Neural progenitor cell (in vitro differentiated cells): ENCODE results near the gene ACTRT2. TPM values are rescaled to one million over a fixed set of nuclear protein-coding genes. Genes with fewer than 3 reads are reported as not detected.

Experiments
- DNase-seq: peaks from one replicate; pipeline ENCODE4 v3.0.0-alpha.2; 2016; ENCODE audit warnings: low spot score
- H2AFZ ChIP-seq: fragments of 200-600 bp; sonication (generic); replicated peaks from 2 replicates; pipeline ENCODE4 v1.6.1; 2016; ENCODE audit warnings: antibody characterized with exemption
- H3F3A ChIP-seq: fragments of 200-600 bp; sonication (generic); 2 replicates; pipeline ENCODE4 v1.6.1; 2016; ENCODE audit warnings: antibody characterized with exemption, low read depth
- H3K27ac ChIP-seq: fragments of 200-600 bp; sonication (generic); 2 replicates; pipeline ENCODE4 v1.5.1; 2016; ENCODE audit warnings: mild to moderate bottlenecking
- H3K27me3 ChIP-seq: fragments of 200-600 bp; sonication (generic); 2 replicates; pipeline ENCODE4 v1.6.1; 2016; ENCODE audit warnings: mild to moderate bottlenecking, moderate library complexity
- H3K36me3 ChIP-seq: fragments of 200-600 bp; sonication (generic); 2 replicates; pipeline ENCODE4 v1.5.1; 2016
- H3K4me1 ChIP-seq: fragments of 200-600 bp; sonication (generic); 2 replicates; pipeline ENCODE4 v1.6.1; 2016; ENCODE audit warnings: mixed run types
- H3K4me2 ChIP-seq: fragments of 200-600 bp; sonication (generic); 2 replicates; pipeline ENCODE4 v1.6.1; 2016
- H3K4me3 ChIP-seq: fragments of 200-600 bp; sonication (generic); 2 replicates; pipeline ENCODE4 v1.5.1; 2016
- H3K79me2 ChIP-seq: fragments of 200-600 bp; sonication (generic); 2 replicates; pipeline ENCODE4 v1.6.1; 2016; ENCODE audit warnings: low read depth
- H3K9ac ChIP-seq: fragments of 200-600 bp; sonication (generic); 2 replicates; pipeline ENCODE4 v1.6.1; 2016
- H3K9me3 ChIP-seq: fragments of 200-600 bp; sonication (generic); 2 replicates; pipeline ENCODE4 v1.5.1; 2016; ENCODE audit warnings: low read depth
- H4K20me1 ChIP-seq: fragments of 200-600 bp; sonication (generic); 2 replicates; pipeline ENCODE4 v1.6.1; 2016; ENCODE audit warnings: low read depth
- H3K27ac Mint-ChIP-seq: 3 replicates; pipeline ENCODE4 v1.8.0; 2021; ENCODE audit warnings: mixed read lengths
- H3K27me3 Mint-ChIP-seq: 2 replicates; pipeline ENCODE4 v1.8.0; 2022; ENCODE audit warnings: low read depth, mild to moderate bottlenecking, inconsistent platforms, moderate library complexity, mixed read lengths; ENCODE audit not compliant: insufficient read depth
- H3K36me3 Mint-ChIP-seq: 3 replicates; pipeline ENCODE4 v1.8.0; 2021; ENCODE audit warnings: mixed read lengths
- H3K4me1 Mint-ChIP-seq: 3 replicates; pipeline ENCODE4 v1.8.0; 2021; ENCODE audit warnings: mixed read lengths
- H3K4me3 Mint-ChIP-seq: 3 replicates; pipeline ENCODE4 v1.8.0; 2021; ENCODE audit warnings: mild to moderate bottlenecking, moderate library complexity, mixed read lengths
- H3K9me3 Mint-ChIP-seq: 3 replicates; pipeline ENCODE4 v1.8.0; 2020; ENCODE audit warnings: mixed read lengths
- CTCF ChIP-seq: fragments of 200-600 bp; sonication (generic); IDR thresholded peaks from 2 replicates; pipeline ENCODE4 v1.5.1; 2017; ENCODE audit warnings: antibody characterized with exemption, mild to moderate bottlenecking
- EZH2 ChIP-seq: fragments of 200-600 bp; sonication (generic); IDR thresholded peaks from 2 replicates; pipeline ENCODE4 v1.6.1; 2017; ENCODE audit warnings: antibody characterized with exemption, mild to moderate bottlenecking, moderate library complexity
- EZH2phosphoT487 ChIP-seq: fragments of 200-600 bp; sonication (generic); IDR thresholded peaks from 2 replicates; pipeline ENCODE4 v1.6.1; 2017; ENCODE audit warnings: antibody characterized with exemption
- total RNA-seq: library from RNA; depleted of rRNA; stranded (reverse); fragments of >200 nt; gene quantifications from 2 replicates; pipeline ENCODE4 v1.2.3, GENCODE V29; 2015; ENCODE audit warnings: low replicate concordance

The ACTRT2 gene
- total RNA-seq, 1 donor from 2014 or later: not detected

GRCh38 chr1:3033040-3033789, 11.9 kb downstream of the ACTRT2 start:
- no peak overlapping the region for H2AFZ ChIP-seq

GRCh38 chr1:3033790-3034090, 12.5 kb downstream of the ACTRT2 start:
- Mint-ChIP-seq H3K36me3 (no peaks in the 10 kb centered on the region), H3K4me1 (peaks cover 16% of the 10 kb centered on the region), H3K27ac (no peak overlapping the region), H3K27me3 (peaks cover 2% of the 10 kb centered on the region), H3K9me3 (no peaks in the 10 kb centered on the region), H3K4me3 (no peak overlapping the region)
- no peaks in the 10 kb centered on the region for H4K20me1 ChIP-seq
- no peak overlapping the region for H3K4me3 ChIP-seq
- no peak for TF ChIP-seq EZH2phosphoT487
- TF ChIP-seq EZH2: no peak
- TF ChIP-seq CTCF: no peak
- no peaks in the 10 kb centered on the region for H3F3A ChIP-seq
- no peak overlapping the region for H3K9ac ChIP-seq
- H3K4me1 ChIP-seq: no peaks in the 10 kb centered on the region
- no peaks in the 10 kb centered on the region for H3K27me3 ChIP-seq
- DNase-seq: no peak
- no peaks in the 10 kb centered on the region for H3K79me2 ChIP-seq
- H2AFZ ChIP-seq: no peak overlapping the region
- no peak overlapping the region for H3K27ac ChIP-seq
- H3K4me2 ChIP-seq: no peak overlapping the region
- no peaks in the 10 kb centered on the region for H3K9me3 ChIP-seq
- H3K36me3 ChIP-seq: no peaks in the 10 kb centered on the region

More at GRCh38 chr1:3033040-3033789, 11.9 kb downstream of the ACTRT2 start:
- Histone ChIP-seq H3K79me2 (no peaks in the 10 kb centered on the region), H3F3A (no peaks in the 10 kb centered on the region), H3K4me3 (no peak overlapping the region), H3K4me2 (no peak overlapping the region), H3K36me3 (no peaks in the 10 kb centered on the region), H4K20me1 (no peaks in the 10 kb centered on the region), H3K4me1 (no peaks in the 10 kb centered on the region), H3K27me3 (no peaks in the 10 kb centered on the region), H3K27ac (no peak overlapping the region), H3K9ac (no peak overlapping the region), H3K9me3 (no peaks in the 10 kb centered on the region)
- Mint-ChIP-seq H3K36me3 (no peaks in the 10 kb centered on the region), H3K27ac (no peak overlapping the region), H3K4me3 (no peak overlapping the region), H3K4me1 (peaks cover 16% of the 10 kb centered on the region), H3K27me3 (peaks cover 2% of the 10 kb centered on the region), H3K9me3 (no peaks in the 10 kb centered on the region)
- TF ChIP-seq EZH2: no peak
- TF ChIP-seq EZH2phosphoT487: no peak
- no peak for TF ChIP-seq CTCF
- no peak for DNase-seq

- Mint-ChIP-seq H3K9me3 (no peaks in the 10 kb centered on the region), H3K27ac (no peak overlapping the region), H3K36me3 (no peaks in the 10 kb centered on the region), H3K4me3 (no peak overlapping the region), H3K4me1 (peaks cover 16% of the 10 kb centered on the region), H3K27me3 (peaks cover 2% of the 10 kb centered on the region)
- H3K36me3 ChIP-seq: no peaks in the 10 kb centered on the region
- H3K4me1 ChIP-seq: no peaks in the 10 kb centered on the region
- no peak overlapping the region for H3K27ac ChIP-seq
- no peaks in the 10 kb centered on the region for H3K27me3 ChIP-seq
- no peak overlapping the region for H2AFZ ChIP-seq
- H3F3A ChIP-seq: no peaks in the 10 kb centered on the region
- no peak overlapping the region for H3K4me2 ChIP-seq
- H3K9me3 ChIP-seq: no peaks in the 10 kb centered on the region
- TF ChIP-seq EZH2 (no peak), CTCF (no peak), EZH2phosphoT487 (no peak)
- no peak overlapping the region for H3K9ac ChIP-seq
- H4K20me1 ChIP-seq: no peaks in the 10 kb centered on the region
- no peak for DNase-seq
- no peak overlapping the region for H3K4me3 ChIP-seq
- no peaks in the 10 kb centered on the region for H3K79me2 ChIP-seq
Measured at GRCh38 chr1:3034162-3034561, 12.9 kb downstream of the ACTRT2 start.
